ENCODE data around the gene OR8A1. TPM values are rescaled to one million over a fixed set of nuclear protein-coding genes. Genes with fewer than 3 reads are reported as not detected.

The OR8A1 gene
- total RNA-seq, 1 donor: not detected

DNA sequence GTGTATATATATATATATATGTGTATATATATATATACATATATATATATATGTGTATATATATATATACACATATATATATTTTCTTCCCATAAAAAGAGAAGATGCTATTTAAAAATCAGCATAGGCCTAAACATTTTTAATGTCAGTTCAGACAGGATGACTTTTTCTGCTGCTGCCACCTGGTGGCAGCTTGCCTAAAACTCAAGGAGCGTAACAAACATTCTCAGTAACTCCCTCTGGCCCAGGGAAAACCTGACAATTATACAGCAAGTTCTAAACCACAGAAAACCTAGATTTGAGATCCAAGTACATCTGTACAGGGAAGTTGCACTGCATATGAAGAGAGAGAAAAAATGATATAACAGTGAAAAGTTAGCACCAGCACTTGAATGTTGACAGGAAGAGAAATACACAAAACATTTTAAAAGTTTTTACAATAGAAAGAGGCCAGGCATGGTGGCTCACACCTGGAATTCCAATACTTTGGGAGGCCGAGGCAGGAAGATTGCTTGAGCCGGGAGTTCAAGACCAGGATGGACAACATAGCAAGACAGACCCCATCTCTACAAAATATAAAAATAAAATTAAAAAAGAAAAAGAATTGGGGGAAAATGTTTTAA lies 16.6 kb downstream of the OR8A1 start:
- H4K20me1 ChIP-seq (ENCODE audit: insufficient read depth, low read length): no peaks in the 10 kb centered on the region
- H3K4me1 ChIP-seq (ENCODE audit: insufficient read depth, low read length): no peaks in the 10 kb centered on the region
- no peak overlapping the region for H2AFZ ChIP-seq (ENCODE audit: low read length)
- no peaks in the 10 kb centered on the region for H3K79me2 ChIP-seq (ENCODE audit: insufficient read depth, low read length)
- no peak overlapping the region for H3K4me3 ChIP-seq (ENCODE audit: insufficient read depth, low read length)
- peaks cover 2% of the 10 kb centered on the region for H3K27me3 ChIP-seq (ENCODE audit: insufficient read depth, low read length)
- H3K9me3 ChIP-seq (ENCODE audit: low read depth, low read length): no peaks in the 10 kb centered on the region
- no peak overlapping the region for H3K27ac ChIP-seq (ENCODE audit: low read depth, low read length)
- H3K4me2 ChIP-seq (ENCODE audit: insufficient read depth, low read length): no peak overlapping the region
- DNase-seq (ENCODE audit: insufficient read length, low spot score, missing footprints): peak; percentile 9
- TF ChIP-seq, protein P1, sequence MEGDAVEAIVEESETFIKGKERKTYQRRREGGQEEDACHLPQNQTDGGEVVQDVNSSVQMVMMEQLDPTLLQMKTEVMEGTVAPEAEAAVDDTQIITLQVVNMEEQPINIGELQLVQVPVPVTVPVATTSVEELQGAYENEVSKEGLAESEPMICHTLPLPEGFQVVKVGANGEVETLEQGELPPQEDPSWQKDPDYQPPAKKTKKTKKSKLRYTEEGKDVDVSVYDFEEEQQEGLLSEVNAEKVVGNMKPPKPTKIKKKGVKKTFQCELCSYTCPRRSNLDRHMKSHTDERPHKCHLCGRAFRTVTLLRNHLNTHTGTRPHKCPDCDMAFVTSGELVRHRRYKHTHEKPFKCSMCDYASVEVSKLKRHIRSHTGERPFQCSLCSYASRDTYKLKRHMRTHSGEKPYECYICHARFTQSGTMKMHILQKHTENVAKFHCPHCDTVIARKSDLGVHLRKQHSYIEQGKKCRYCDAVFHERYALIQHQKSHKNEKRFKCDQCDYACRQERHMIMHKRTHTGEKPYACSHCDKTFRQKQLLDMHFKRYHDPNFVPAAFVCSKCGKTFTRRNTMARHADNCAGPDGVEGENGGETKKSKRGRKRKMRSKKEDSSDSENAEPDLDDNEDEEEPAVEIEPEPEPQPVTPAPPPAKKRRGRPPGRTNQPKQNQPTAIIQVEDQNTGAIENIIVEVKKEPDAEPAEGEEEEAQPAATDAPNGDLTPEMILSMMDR (IDR thresholded peaks at IDR 0.05; ENCODE audit: extremely low read depth, low read depth, low read length): peak; percentile 65
- no peaks in the 10 kb centered on the region for H3K36me3 ChIP-seq (ENCODE audit: insufficient read depth, low read length)

GRCh38 chr11:124591430-124591829 lies 21.6 kb downstream of the OR8A1 start:
- H3K27ac ChIP-seq (ENCODE audit: low read depth, low read length): no peak overlapping the region
- H2AFZ ChIP-seq (ENCODE audit: low read length): no peak overlapping the region
- H3K4me3 ChIP-seq (ENCODE audit: insufficient read depth, low read length): no peak overlapping the region
- H3K4me2 ChIP-seq (ENCODE audit: insufficient read depth, low read length): no peak overlapping the region
- no peaks in the 10 kb centered on the region for H4K20me1 ChIP-seq (ENCODE audit: insufficient read depth, low read length)
- no peak for DNase-seq (ENCODE audit: insufficient read length, low spot score, missing footprints)
- peaks cover 3% of the 10 kb centered on the region for H3K27me3 ChIP-seq (ENCODE audit: insufficient read depth, low read length)
- H3K4me1 ChIP-seq (ENCODE audit: insufficient read depth, low read length): no peaks in the 10 kb centered on the region
- TF ChIP-seq, protein P1 (IDR thresholded peaks at IDR 0.05; ENCODE audit: extremely low read depth, low read depth, low read length): no peak
- no peaks in the 10 kb centered on the region for H3K79me2 ChIP-seq (ENCODE audit: insufficient read depth, low read length)
- H3K9me3 ChIP-seq (ENCODE audit: low read depth, low read length): no peaks in the 10 kb centered on the region
- no peaks in the 10 kb centered on the region for H3K36me3 ChIP-seq (ENCODE audit: insufficient read depth, low read length)

GRCh38 chr11:124592627-124593026 lies 22.8 kb downstream of the OR8A1 start:
- H3K4me3 ChIP-seq (ENCODE audit: insufficient read depth, low read length): no peak overlapping the region
- peaks cover 6% of the 10 kb centered on the region for H3K27me3 ChIP-seq (ENCODE audit: insufficient read depth, low read length)
- H3K9me3 ChIP-seq (ENCODE audit: low read depth, low read length): no peaks in the 10 kb centered on the region
- H2AFZ ChIP-seq (ENCODE audit: low read length): no peak overlapping the region
- no peak for DNase-seq (ENCODE audit: insufficient read length, low spot score, missing footprints)
- no peak overlapping the region for H3K27ac ChIP-seq (ENCODE audit: low read depth, low read length)
- H3K4me2 ChIP-seq (ENCODE audit: insufficient read depth, low read length): no peak overlapping the region
- no peaks in the 10 kb centered on the region for H3K36me3 ChIP-seq (ENCODE audit: insufficient read depth, low read length)
- no peaks in the 10 kb centered on the region for H3K79me2 ChIP-seq (ENCODE audit: insufficient read depth, low read length)
- no peaks in the 10 kb centered on the region for H3K4me1 ChIP-seq (ENCODE audit: insufficient read depth, low read length)
- TF ChIP-seq, protein P1 (IDR thresholded peaks at IDR 0.05; ENCODE audit: extremely low read depth, low read depth, low read length): no peak
- H4K20me1 ChIP-seq (ENCODE audit: insufficient read depth, low read length): no peaks in the 10 kb centered on the region

- no peak for DNase-seq (ENCODE audit: insufficient read length, low spot score, missing footprints)
- no peaks in the 10 kb centered on the region for H4K20me1 ChIP-seq (ENCODE audit: insufficient read depth, low read length)
- no peaks in the 10 kb centered on the region for H3K4me1 ChIP-seq (ENCODE audit: insufficient read depth, low read length)
- TF ChIP-seq, protein P1 (IDR thresholded peaks at IDR 0.05; ENCODE audit: extremely low read depth, low read depth, low read length): no peak
- no peaks in the 10 kb centered on the region for H3K79me2 ChIP-seq (ENCODE audit: insufficient read depth, low read length)
- peaks cover 6% of the 10 kb centered on the region for H3K27me3 ChIP-seq (ENCODE audit: insufficient read depth, low read length)
- no peak overlapping the region for H3K4me3 ChIP-seq (ENCODE audit: insufficient read depth, low read length)
- no peak overlapping the region for H3K27ac ChIP-seq (ENCODE audit: low read depth, low read length)
- H3K4me2 ChIP-seq (ENCODE audit: insufficient read depth, low read length): no peak overlapping the region
- H3K9me3 ChIP-seq (ENCODE audit: low read depth, low read length): no peaks in the 10 kb centered on the region
- H2AFZ ChIP-seq (ENCODE audit: low read length): no peak overlapping the region
- no peaks in the 10 kb centered on the region for H3K36me3 ChIP-seq (ENCODE audit: insufficient read depth, low read length)
Measured at GRCh38 chr11:124595302-124595701, 25.5 kb downstream of the OR8A1 start.

Measured in osteoblast (primary cell).